Body of pancreas (tissue), 4 donors: ENCODE measurements around the gene ZSWIM1.

Source experiments
- POLR2A ChIP-seq, 3 donors: fragments of 450-650 bp; IDR thresholded peaks; one replicate each; pipeline ENCODE4 v1.6.1; 2016; ENCODE audit warnings: antibody characterized with exemption in 3 of 3, mild to moderate bottlenecking in 2 of 3
- TF ChIP-seq, protein P1 (sequence below), 7 experiments: fragments of 450-650 bp in 4 of 7; fragments of 200-600 bp in 3 of 7; sonication (generic) in 3 of 7; IDR thresholded peaks; one replicate each; pipeline ENCODE4 v1.5.1; 2016 to 2019; ENCODE audit warnings: antibody characterized with exemption in 7 of 7

DNA sequence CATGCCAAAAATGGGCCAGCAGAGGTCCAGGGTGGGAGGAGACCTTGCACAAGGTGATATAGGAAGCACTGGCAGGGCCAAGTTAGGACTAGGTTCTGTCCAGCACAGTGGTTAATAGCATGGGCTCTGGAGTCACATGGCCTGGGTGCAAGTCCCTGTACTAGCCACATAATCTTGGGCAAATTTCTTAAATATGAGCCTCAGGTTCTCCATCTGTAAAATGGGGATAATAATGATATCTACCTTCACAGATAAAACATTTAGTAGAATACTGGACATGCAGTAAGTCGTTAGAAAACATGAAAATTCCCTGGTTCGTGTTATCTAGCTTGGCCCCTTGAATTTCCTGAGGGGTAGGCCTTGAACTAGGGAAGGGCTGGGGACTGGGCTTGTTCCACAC lies 16.3 kb downstream of the ZSWIM1 start:
- TF ChIP-seq, protein P1, sequence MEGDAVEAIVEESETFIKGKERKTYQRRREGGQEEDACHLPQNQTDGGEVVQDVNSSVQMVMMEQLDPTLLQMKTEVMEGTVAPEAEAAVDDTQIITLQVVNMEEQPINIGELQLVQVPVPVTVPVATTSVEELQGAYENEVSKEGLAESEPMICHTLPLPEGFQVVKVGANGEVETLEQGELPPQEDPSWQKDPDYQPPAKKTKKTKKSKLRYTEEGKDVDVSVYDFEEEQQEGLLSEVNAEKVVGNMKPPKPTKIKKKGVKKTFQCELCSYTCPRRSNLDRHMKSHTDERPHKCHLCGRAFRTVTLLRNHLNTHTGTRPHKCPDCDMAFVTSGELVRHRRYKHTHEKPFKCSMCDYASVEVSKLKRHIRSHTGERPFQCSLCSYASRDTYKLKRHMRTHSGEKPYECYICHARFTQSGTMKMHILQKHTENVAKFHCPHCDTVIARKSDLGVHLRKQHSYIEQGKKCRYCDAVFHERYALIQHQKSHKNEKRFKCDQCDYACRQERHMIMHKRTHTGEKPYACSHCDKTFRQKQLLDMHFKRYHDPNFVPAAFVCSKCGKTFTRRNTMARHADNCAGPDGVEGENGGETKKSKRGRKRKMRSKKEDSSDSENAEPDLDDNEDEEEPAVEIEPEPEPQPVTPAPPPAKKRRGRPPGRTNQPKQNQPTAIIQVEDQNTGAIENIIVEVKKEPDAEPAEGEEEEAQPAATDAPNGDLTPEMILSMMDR (IDR thresholded peaks at IDR 0.05): no peak
- TF ChIP-seq POLR2A (IDR thresholded peaks at IDR 0.05): no peak
